H1 (cell line): ENCODE measurements around the gene CHD9NB. TPM values are rescaled to one million over a fixed set of nuclear protein-coding genes. Genes with fewer than 3 reads are reported as not detected.

Experiments
- ASH2L ChIP-seq: fragments of 200-600, 300-600 bp; sonication (generic); IDR thresholded peaks from one replicate; pipeline ENCODE4 v1.7.1; 2017; ENCODE audit warnings: low read length
- ATF2 ChIP-seq: IDR thresholded peaks from 2 replicates; pipeline ENCODE4 v1.6.1; 2012; ENCODE audit warnings: low read length, inconsistent platforms
- CBX5 ChIP-seq: fragments of 300-800, 300-1000 bp; sonication (generic); IDR thresholded peaks from 2 replicates; pipeline ENCODE4 v1.7.1; 2016; ENCODE audit warnings: antibody characterized with exemption, low read length, low read depth
- CEBPB ChIP-seq: IDR thresholded peaks from 2 replicates; pipeline ENCODE4 v1.6.1; 2012; ENCODE audit warnings: low read depth, low read length
- CHD1 ChIP-seq: IDR thresholded peaks from 2 replicates; pipeline ENCODE4 v1.6.1; 2012; ENCODE audit warnings: low read depth, low read length, improper control_type of control experiment
- CTCF ChIP-seq, 3 experiments: IDR thresholded peaks; 1 replicate in 2 of 3; 2 replicates in 1 of 3; pipeline versions ENCODE4 v1.5.1 to v1.6.1; 2011; ENCODE audit warnings: low read length in 3 of 3, mild to moderate bottlenecking in 3 of 3, inconsistent platforms in 2 of 3, low read depth in 1 of 3, moderate library complexity in 1 of 3; ENCODE audit not compliant: insufficient read depth in 1 of 3; ENCODE audit errors: control extremely low read depth in 1 of 3
- JUND ChIP-seq: IDR thresholded peaks from 2 replicates; pipeline ENCODE4 v1.6.1; 2011; ENCODE audit warnings: mild to moderate bottlenecking, improper control_type of control experiment, low read length
- KDM5A ChIP-seq: fragments of 200-600 bp; IDR thresholded peaks from 2 replicates; pipeline ENCODE4 v1.7.1; 2012; ENCODE audit warnings: mild to moderate bottlenecking, low read length, inconsistent platforms, mixed read lengths
- POLR2AphosphoS5 ChIP-seq: IDR thresholded peaks from 2 replicates; pipeline ENCODE4 v1.6.1; 2011; ENCODE audit warnings: low read depth, low read length
- RFX5 ChIP-seq: IDR thresholded peaks from 2 replicates; pipeline ENCODE4 v1.6.1; 2011; ENCODE audit warnings: low read depth, low read length, improper control_type of control experiment, borderline replicate concordance
- RXRA ChIP-seq: IDR thresholded peaks from 2 replicates; pipeline ENCODE4 v1.6.1; 2011; ENCODE audit warnings: low read depth, mild to moderate bottlenecking, low read length, moderate library complexity; ENCODE audit not compliant: insufficient read depth
- SP1 ChIP-seq: IDR thresholded peaks from 2 replicates; pipeline ENCODE4 v1.6.1; 2011; ENCODE audit warnings: low read depth, low read length
- USF2 ChIP-seq: IDR thresholded peaks from 2 replicates; pipeline ENCODE4 v1.6.1; 2011; ENCODE audit warnings: low read length, improper control_type of control experiment
- ZNF274 ChIP-seq: IDR thresholded peaks from 2 replicates; pipeline ENCODE4 v1.7.0; 2012; ENCODE audit warnings: low read length, borderline replicate concordance; ENCODE audit errors: extremely low read depth
- polyA plus RNA-seq, 7 experiments: library from polyadenylated mRNA; depleted of rRNA in 3 of 7; stranded (reverse) in 5 of 7; unstranded in 2 of 7; fragments of >200 nt in 5 of 7; fragments of 200-250 nt in 2 of 7; gene quantifications; 1 replicate in 5 of 7; 2 replicates in 1 of 7; 4 replicates in 1 of 7; pipeline versions ENCODE4 v1.2.1 to v1.2.3, GENCODE V29; 2011 to 2013; ENCODE audit warnings: missing spikeins in 2 of 7, mixed read lengths in 2 of 7
- total RNA-seq: library from RNA; stranded (reverse); fragmentation: NEBNext Ultra II Directional; extraction: Animal tissue kit (Norgen Biotek cat#: 25700); gene quantifications from 2 replicates; pipeline ENCODE4 v1.2.1, GENCODE V29; 2021

CHD9NB gene
- total and polyA plus RNA-seq, 2 of the 8 experiments (the other 6 are each of a cell fraction or from before 2014, with no cell fraction given): 4.5 to 5.9 TPM

GRCh38 chr16:53043986-53044601, 8.6 kb downstream of the CHD9NB start (continued):
- peak; percentile 19 for TF ChIP-seq ASH2L
- 0 out of 2 replicates have a peak, but pooled peaks have one; percentile 17 for TF ChIP-seq CEBPB
- TF ChIP-seq SP1: peak; percentile 83; the same call in 1 of the 2 replicates
- no peak for TF ChIP-seq RFX5
- peak; percentile 92 for TF ChIP-seq POLR2AphosphoS5
- peak; percentile 58; the same call in 1 of the 2 replicates for TF ChIP-seq CHD1
- TF ChIP-seq CTCF (IDR thresholded peaks at IDR 0.05; ENCODE audit: control extremely low read depth in 1 of 3, insufficient read depth in 1 of 3, low read depth in 1 of 3, low read length in 3 of 3): no peak
- TF ChIP-seq RXRA: 0 out of 2 replicates have a peak, but pooled peaks have one; percentile 3
- TF ChIP-seq ATF2: no peak
- TF ChIP-seq CBX5: no peak
- no peak for TF ChIP-seq USF2
- no peak for TF ChIP-seq ZNF274
- TF ChIP-seq JUND: 0 out of 2 replicates have a peak, but pooled peaks have one; percentile 8
- TF ChIP-seq KDM5A: no peak
